ENCODE results near the gene LRRFIP1.

DNA sequence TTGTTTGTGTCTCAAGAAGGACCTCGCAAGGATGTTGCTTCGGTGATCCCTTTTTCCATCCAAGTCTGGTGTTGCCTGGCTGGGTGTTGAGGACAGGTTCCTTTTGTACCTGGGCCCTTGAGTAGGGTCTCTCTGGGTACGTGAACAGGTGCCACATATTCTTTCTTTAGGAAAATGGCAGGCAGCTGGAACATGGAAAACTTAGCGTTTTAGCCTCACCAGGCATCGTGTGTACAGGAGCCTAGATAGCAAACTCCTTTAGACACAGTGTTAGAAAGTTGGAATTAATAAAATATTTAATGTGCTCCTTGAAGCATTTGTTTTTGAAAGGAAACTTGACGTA is 116.9 kb downstream of the LRRFIP1 start:
- TF ChIP-seq YY1 (IDR thresholded peaks at IDR 0.05; ENCODE audit: low read depth, low read length), result no peak
- TF ChIP-seq POLR2AphosphoS5 (IDR thresholded peaks at IDR 0.05; ENCODE audit: low read length), result no peak
- TF ChIP-seq CHD1 (IDR thresholded peaks at IDR 0.05; ENCODE audit: low read depth, low read length), result no peak
- TF ChIP-seq TAF1 (IDR thresholded peaks at IDR 0.05; ENCODE audit: borderline replicate concordance, low read depth, low read length), result no peak
- TF ChIP-seq, protein P1, sequence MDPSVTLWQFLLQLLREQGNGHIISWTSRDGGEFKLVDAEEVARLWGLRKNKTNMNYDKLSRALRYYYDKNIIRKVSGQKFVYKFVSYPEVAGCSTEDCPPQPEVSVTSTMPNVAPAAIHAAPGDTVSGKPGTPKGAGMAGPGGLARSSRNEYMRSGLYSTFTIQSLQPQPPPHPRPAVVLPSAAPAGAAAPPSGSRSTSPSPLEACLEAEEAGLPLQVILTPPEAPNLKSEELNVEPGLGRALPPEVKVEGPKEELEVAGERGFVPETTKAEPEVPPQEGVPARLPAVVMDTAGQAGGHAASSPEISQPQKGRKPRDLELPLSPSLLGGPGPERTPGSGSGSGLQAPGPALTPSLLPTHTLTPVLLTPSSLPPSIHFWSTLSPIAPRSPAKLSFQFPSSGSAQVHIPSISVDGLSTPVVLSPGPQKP (IDR thresholded peaks at IDR 0.05; ENCODE audit: low read depth, low read length), result no peak
- no peak for TF ChIP-seq PML (IDR thresholded peaks at IDR 0.05; ENCODE audit: low read length)
- TF ChIP-seq, protein P2, sequence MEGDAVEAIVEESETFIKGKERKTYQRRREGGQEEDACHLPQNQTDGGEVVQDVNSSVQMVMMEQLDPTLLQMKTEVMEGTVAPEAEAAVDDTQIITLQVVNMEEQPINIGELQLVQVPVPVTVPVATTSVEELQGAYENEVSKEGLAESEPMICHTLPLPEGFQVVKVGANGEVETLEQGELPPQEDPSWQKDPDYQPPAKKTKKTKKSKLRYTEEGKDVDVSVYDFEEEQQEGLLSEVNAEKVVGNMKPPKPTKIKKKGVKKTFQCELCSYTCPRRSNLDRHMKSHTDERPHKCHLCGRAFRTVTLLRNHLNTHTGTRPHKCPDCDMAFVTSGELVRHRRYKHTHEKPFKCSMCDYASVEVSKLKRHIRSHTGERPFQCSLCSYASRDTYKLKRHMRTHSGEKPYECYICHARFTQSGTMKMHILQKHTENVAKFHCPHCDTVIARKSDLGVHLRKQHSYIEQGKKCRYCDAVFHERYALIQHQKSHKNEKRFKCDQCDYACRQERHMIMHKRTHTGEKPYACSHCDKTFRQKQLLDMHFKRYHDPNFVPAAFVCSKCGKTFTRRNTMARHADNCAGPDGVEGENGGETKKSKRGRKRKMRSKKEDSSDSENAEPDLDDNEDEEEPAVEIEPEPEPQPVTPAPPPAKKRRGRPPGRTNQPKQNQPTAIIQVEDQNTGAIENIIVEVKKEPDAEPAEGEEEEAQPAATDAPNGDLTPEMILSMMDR (IDR thresholded peaks at IDR 0.05 in 2 of 3, conservative IDR thresholded peaks at IDR 0.05 in 1 of 3; ENCODE audit: control insufficient read depth in 2 of 3, extremely low read depth in 1 of 3, insufficient read depth in 1 of 3, low read depth in 3 of 3, low read length in 3 of 3), result no peak
- no peak for TF ChIP-seq CREB1 (IDR thresholded peaks at IDR 0.05; ENCODE audit: low read depth)
- no peak for TF ChIP-seq CEBPB (IDR thresholded peaks at IDR 0.05; ENCODE audit: borderline replicate concordance in 1 of 2, low read depth in 2 of 2, low read length in 2 of 2)
- TF ChIP-seq CHD4 (IDR thresholded peaks at IDR 0.05), result no peak
- TF ChIP-seq HDAC2 (IDR thresholded peaks at IDR 0.05), result no peak
- no peak for TF ChIP-seq SUZ12 (IDR thresholded peaks at IDR 0.05; ENCODE audit: unreplicated experiment)

Measured in GM12878 (cell line).